HG03565 (cell line): Measurements from ENCODE around the gene LILRB3.

Experiments
- ATAC-seq: cut with Tn5 transposase; IDR thresholded peaks from one replicate; pipeline ENCODE4 v1.9.1; 2021; ENCODE audit warnings: mild to moderate bottlenecking, moderate library complexity; ENCODE audit not compliant: unreplicated experiment

LILRB3 gene

DNA sequence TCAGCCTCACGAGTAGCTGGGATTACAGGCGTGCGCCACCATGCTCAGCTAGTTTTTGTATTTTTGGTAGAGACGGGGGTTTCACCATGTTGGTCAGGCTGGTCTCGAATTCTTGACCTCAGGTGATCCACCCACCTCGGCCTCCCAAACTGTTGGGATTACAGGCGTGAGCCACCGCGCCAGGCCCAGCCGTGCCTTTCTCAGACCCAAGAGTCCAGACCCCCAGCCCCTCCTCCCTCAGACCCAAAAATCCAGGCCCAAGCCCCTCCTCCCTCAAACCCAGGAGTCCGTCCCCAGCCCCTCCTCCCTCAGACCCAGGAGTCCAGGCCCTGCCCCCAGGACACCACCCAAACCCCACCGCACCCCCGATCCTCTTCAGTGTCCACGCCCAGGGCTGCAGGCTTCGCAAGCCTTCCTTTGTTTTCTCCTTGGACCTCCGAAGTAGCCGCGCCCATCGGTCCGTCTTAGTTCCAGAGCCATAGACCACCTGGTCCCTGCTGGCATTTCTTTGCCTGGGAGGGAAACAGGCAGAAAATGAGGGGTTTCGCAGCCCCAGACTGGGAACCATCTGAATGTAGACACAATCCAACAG lies 53.6 kb downstream of the LILRB3 start:
- ATAC-seq = no peak

DNA sequence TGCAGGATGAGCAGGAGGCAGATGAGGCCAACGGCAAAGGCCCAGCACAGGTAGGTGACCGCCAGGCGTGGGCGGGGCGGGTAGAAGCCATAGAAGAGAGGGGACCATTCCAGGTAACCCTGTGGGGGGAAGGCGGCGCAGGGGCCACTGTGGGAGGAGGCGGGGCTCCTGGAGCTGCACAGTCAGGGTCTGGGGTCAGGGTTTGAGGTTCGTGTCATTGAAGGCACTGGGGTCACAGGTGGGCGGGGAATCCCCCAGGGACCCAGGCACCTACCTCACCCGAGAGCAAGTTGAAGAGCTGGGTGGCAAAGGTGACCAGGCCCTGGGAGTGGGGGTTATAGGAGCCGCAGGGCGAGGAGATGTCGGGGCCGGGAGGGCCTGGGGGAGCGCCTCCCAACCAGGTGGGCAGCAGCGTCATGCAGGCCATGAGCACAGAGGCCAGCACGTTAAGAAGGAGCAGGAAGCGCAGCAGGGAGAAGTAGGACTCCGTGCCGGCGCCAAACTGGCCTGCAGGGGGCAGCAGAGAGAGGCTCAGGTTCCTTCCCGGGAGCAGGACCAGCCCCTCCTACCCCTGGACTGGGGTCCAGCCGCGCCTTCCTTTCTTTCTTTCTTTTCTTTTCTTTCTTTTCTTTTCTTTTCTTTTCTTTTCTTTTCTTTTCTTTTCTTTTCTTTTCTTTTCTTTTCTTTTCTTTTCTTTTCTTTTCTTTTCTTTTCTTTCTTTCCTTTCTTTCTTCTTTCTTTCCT lies 54.5 kb downstream of the LILRB3 start:
- no peak for ATAC-seq
